Sigmoid colon (tissue), 7 donors: ENCODE data around the gene UNCX. TPM values are rescaled to one million over a fixed set of nuclear protein-coding genes. Genes with fewer than 3 reads are reported as not detected.

ENCODE experiments used
- DNase-seq: peaks from one replicate; pipeline ENCODE4 v3.0.0-alpha.2; 2019
- H3K27ac ChIP-seq, 4 donors: fragments of 200-600 bp; sonication (generic); one replicate each; pipeline ENCODE4 v1.5.1; 2016 to 2019; ENCODE audit warnings: mild to moderate bottlenecking in 1 of 4
- H3K27me3 ChIP-seq, 3 donors: fragments of 200-600 bp; sonication (generic); one replicate each; pipeline ENCODE4 v1.5.1; 2019; ENCODE audit warnings: mild to moderate bottlenecking in 1 of 3
- H3K36me3 ChIP-seq, 4 donors: fragments of 200-600 bp; sonication (generic); one replicate each; pipeline ENCODE4 v1.5.1; 2016 to 2019
- H3K4me1 ChIP-seq, 4 donors: fragments of 200-600 bp; sonication (generic); one replicate each; pipeline ENCODE4 v1.5.1; 2017 to 2019
- H3K4me3 ChIP-seq, 4 donors: fragments of 200-600 bp; sonication (generic); one replicate each; pipeline ENCODE4 v1.5.1; 2017 to 2019; ENCODE audit warnings: mild to moderate bottlenecking in 2 of 4, moderate library complexity in 1 of 4
- H3K9me3 ChIP-seq, 4 donors: fragments of 200-600 bp in 3 of 4; sonication (generic) in 3 of 4; one replicate each; pipeline versions ENCODE4 v1.5.1 to v1.6.1; 2013 to 2019
- CTCF ChIP-seq, 4 experiments: fragments of 450-650 bp in 3 of 4; fragments of 200-600 bp in 1 of 4; IDR thresholded peaks; one replicate each; pipeline ENCODE4 v1.5.1; 2016 to 2019; ENCODE audit warnings: antibody characterized with exemption in 4 of 4, mild to moderate bottlenecking in 3 of 4, moderate library complexity in 2 of 4
- EP300 ChIP-seq, 4 donors: sonication (generic); formaldehyde crosslinking; IDR thresholded peaks; one replicate each; pipeline ENCODE4 v1.6.1; 2017; ENCODE audit warnings: antibody characterized with exemption in 4 of 4
- POLR2A ChIP-seq, 2 donors: fragments of 450-650 bp; IDR thresholded peaks; one replicate each; pipeline ENCODE4 v1.6.1; 2016; ENCODE audit warnings: antibody characterized with exemption in 2 of 2, mild to moderate bottlenecking in 2 of 2, moderate library complexity in 2 of 2
- POLR2AphosphoS5 ChIP-seq, 4 donors: sonication (generic); formaldehyde crosslinking; IDR thresholded peaks; one replicate each; pipeline ENCODE4 v1.6.1; 2017; ENCODE audit warnings: antibody characterized with exemption in 4 of 4
- WGBS, 2 donors: extraction: QIAGEN DNeasy Blood & Tissue Kit; methylation state at CpG; one replicate each; pipeline ENCODE4 v1.1.7; 2013; 5-methylcytosine and 5-hydroxymethylcytosine counted together
- intact Hi-C: fragments of 100-400 bp; cut with DNase I; formaldehyde crosslinking; loops from one replicate; pipeline ENCODE4 v1.15.1; 2023
- polyA plus RNA-seq, 3 donors: library from polyadenylated mRNA; stranded (reverse); fragments of 200-250 nt; gene quantifications; one replicate each; pipeline ENCODE4 v1.2.3, GENCODE V29; 2013
- total RNA-seq, 4 donors: library from RNA; depleted of rRNA; stranded (reverse); fragments of >200 nt; gene quantifications; one replicate each; pipeline ENCODE4 v1.1.0, GENCODE V29; 2016
- donor health status: healthy with polysubstance abuse.
- donor health status: Bipolar disorder and iron deficiency.
- donor health status: healthy.

The UNCX gene
- total and polyA plus RNA-seq, 7 donors, result not detected

DNA sequence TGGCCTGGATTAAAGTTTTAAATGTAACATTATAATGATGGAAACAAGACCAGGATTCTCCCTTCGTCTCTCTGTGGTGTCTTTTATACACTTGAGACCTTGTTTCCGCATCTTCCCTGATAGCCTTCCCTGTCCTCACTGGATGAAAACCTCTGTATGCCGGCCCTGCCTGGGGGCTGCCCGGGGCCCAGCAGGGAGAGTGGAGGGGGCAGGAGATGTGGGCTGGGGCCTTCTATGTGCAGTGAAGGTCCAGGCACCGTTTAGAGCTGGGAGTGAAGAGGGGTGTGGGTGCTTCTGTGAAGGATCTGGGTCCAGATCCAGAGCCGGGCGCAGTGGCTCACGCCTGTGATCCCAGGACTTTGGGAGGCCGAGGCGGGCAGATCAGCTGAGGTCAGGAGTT lies 50.7 kb downstream of the UNCX start:
- intact Hi-C loops, result no loop called here

GRCh38 chr7:1283941-1284742 lies 51.5 kb downstream of the UNCX start:
- WGBS, 2 donors, result 69 to 72% methylated on average over 19 of the region's 19 CpGs
- no peak overlapping the region for H3K4me3 ChIP-seq
- TF ChIP-seq POLR2AphosphoS5 (IDR thresholded peaks at IDR 0.05), result no peak
- no peak for TF ChIP-seq EP300 (IDR thresholded peaks at IDR 0.05)
- TF ChIP-seq CTCF (IDR thresholded peaks at IDR 0.05), result no peak
- no peak for TF ChIP-seq POLR2A (IDR thresholded peaks at IDR 0.05)
- no peaks in the 10 kb centered on the region for H3K9me3 ChIP-seq
- DNase-seq, result no peak
- H3K36me3 ChIP-seq, result no peaks in the 10 kb centered on the region
- no peak overlapping the region for H3K27ac ChIP-seq
- peaks cover 0 to 46% (median 12%) of the 10 kb centered on the region in 3 donors for H3K27me3 ChIP-seq
- H3K4me1 ChIP-seq, result no peaks in the 10 kb centered on the region
- intact Hi-C loops, result no loop called here

More for the DNA sequence above, 50.7 kb downstream of the UNCX start:
- no peak for TF ChIP-seq EP300 (IDR thresholded peaks at IDR 0.05)
- no peak for TF ChIP-seq POLR2A (IDR thresholded peaks at IDR 0.05)
- no peak for TF ChIP-seq POLR2AphosphoS5 (IDR thresholded peaks at IDR 0.05)
- no peak for TF ChIP-seq CTCF (IDR thresholded peaks at IDR 0.05)
- DNase-seq, result no peak
- no peaks in the 10 kb centered on the region for H3K36me3 ChIP-seq
- H3K4me3 ChIP-seq, result no peak overlapping the region
- WGBS, 2 donors, result 80 to 81% methylated on average over 10 of the region's 10 CpGs
- peaks cover 0 to 47% (median 12%) of the 10 kb centered on the region in 3 donors for H3K27me3 ChIP-seq
- no peaks in the 10 kb centered on the region for H3K9me3 ChIP-seq
- no peaks in the 10 kb centered on the region for H3K4me1 ChIP-seq
- no peak overlapping the region for H3K27ac ChIP-seq

- intact Hi-C loops, result no loop called here
- no peaks in the 10 kb centered on the region for H3K9me3 ChIP-seq
- no peak overlapping the region for H3K27ac ChIP-seq
- no peak overlapping the region for H3K4me3 ChIP-seq
- peaks cover 0 to 7% (median 4%) of the 10 kb centered on the region in 4 donors for H3K4me1 ChIP-seq
- 66 to 77% methylated on average over 20 of the region's 20 CpGs for WGBS, 2 donors
- no peaks in the 10 kb centered on the region for H3K36me3 ChIP-seq
- H3K27me3 ChIP-seq, result peaks cover 0 to 53% (median 17%) of the 10 kb centered on the region in 3 donors
- no peak for DNase-seq
- no peak for TF ChIP-seq POLR2A (IDR thresholded peaks at IDR 0.05)
- no peak for TF ChIP-seq POLR2AphosphoS5 (IDR thresholded peaks at IDR 0.05)
- no peak for TF ChIP-seq CTCF (IDR thresholded peaks at IDR 0.05)
- no peak for TF ChIP-seq EP300 (IDR thresholded peaks at IDR 0.05)
These were observed 52.2 kb downstream of the UNCX start for GRCh38 chr7:1284743-1285458.

DNA sequence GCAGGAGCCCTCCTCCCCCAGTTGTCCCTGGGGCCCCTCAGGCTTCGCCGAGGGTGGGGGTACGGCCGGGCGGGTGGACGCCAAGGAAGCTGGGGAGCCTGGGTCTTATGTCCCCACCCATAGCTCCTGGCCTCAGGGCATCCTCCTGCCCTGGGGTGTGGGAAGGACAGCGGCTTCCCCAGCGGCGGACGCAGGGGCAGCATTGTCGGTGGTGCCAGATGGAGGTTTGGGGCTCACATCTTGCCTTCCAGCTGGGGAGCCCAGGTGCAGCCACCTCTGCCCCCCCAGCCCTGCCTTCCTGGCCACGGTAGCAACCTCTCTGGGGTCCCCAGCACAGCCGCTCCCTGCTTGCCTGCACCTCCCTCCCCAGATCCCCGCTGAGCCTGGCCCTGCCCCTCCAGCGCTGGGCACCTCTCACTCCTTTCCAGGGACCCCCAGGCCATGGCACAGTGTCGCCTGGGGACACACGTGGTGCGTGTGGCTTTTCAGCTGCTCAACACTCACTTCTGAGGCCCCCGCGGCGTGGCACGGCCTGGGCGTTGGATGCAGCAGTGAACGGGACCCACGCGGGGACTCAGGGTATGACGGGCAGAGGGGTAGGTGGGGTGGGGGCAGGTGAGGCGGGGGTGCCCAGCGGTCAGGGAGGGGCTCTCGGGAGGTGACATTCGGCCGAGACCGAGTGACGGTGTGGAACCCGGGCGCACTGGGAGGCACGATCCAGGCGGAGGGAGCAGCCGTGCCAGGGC lies 53.1 kb downstream of the UNCX start:
- H3K36me3 ChIP-seq, result no peaks in the 10 kb centered on the region
- H3K27ac ChIP-seq, result no peak overlapping the region
- no peak for TF ChIP-seq POLR2A (IDR thresholded peaks at IDR 0.05)
- TF ChIP-seq POLR2AphosphoS5 (IDR thresholded peaks at IDR 0.05), result no peak
- TF ChIP-seq CTCF (IDR thresholded peaks at IDR 0.05), result no peak
- no peak for TF ChIP-seq EP300 (IDR thresholded peaks at IDR 0.05)
- intact Hi-C loops, result no loop called here
- H3K4me1 ChIP-seq, result peaks cover 0 to 16% (median 13%) of the 10 kb centered on the region in 4 donors
- H3K27me3 ChIP-seq, result peaks cover 0 to 61% (median 18%) of the 10 kb centered on the region in 3 donors
- no peak overlapping the region for H3K4me3 ChIP-seq
- no peak for DNase-seq
- no peaks in the 10 kb centered on the region for H3K9me3 ChIP-seq
- WGBS, 2 donors, result 80 to 85% methylated on average over 39 of the region's 39 CpGs

Other genes with a start within 250 kb of the UNCX start
- gene CYP2W1, start 249.7 kb upstream of the UNCX start, total RNA-seq, result under 1 TPM in 1 of 4 donors, not detected in 3; 0.83 TPM
- gene CYP2W1, start 249.7 kb upstream of the UNCX start, polyA plus RNA-seq, result 1 to 10 TPM in 1 of 3 donors, not detected in 2; 3.8 TPM
- gene GPR146, start 188.3 kb upstream of the UNCX start, total RNA-seq, result 10 to 100 TPM; 10.8 to 33.5 (median 27.2) TPM
- 1 to 10 TPM; 3.0 to 7.1 (median 5.5) TPM for gene GPR146, start 188.3 kb upstream of the UNCX start, polyA plus RNA-seq
- gene GPER1, start 144.8 kb upstream of the UNCX start, total RNA-seq, result 10 to 100 TPM in 2 of 4 donors, 1 to 10 TPM in 2; 4.6 to 15.8 (median 8.1) TPM
- gene GPER1, start 144.8 kb upstream of the UNCX start, polyA plus RNA-seq, result 1 to 10 TPM; 3.5 to 4.2 (median 3.9) TPM
- gene ZFAND2A, start 72.7 kb upstream of the UNCX start, total RNA-seq, result 10 to 100 TPM; 21.6 to 28.2 (median 25.0) TPM
- 100 to 1,000 TPM in 1 of 3 donors, 10 to 100 TPM in 2; 35.5 to 231 (median 99.7) TPM for gene ZFAND2A, start 72.7 kb upstream of the UNCX start, polyA plus RNA-seq
- gene MICALL2, start 226.6 kb downstream of the UNCX start, total RNA-seq, result 10 to 100 TPM in 3 of 4 donors, 1 to 10 TPM in 1; 8.4 to 31.6 (median 18.9) TPM
- 10 to 100 TPM; 30.7 to 86.2 (median 39.6) TPM for gene MICALL2, start 226.6 kb downstream of the UNCX start, polyA plus RNA-seq